ENCODE measurements around the gene NDUFA5.
"Not testable (repeated sequence)": the region's sequence is repeated elsewhere in the genome, so short reads cannot be mapped to it uniquely, and the experiment has no call there.

Gene NDUFA5

GRCh38 chr7:123528265-123528664 lies 29.4 kb downstream of the NDUFA5 start:
- Histone ChIP-seq H2AFZ (ENCODE audit: low read depth, low read length) (no peak overlapping the region), H3K4me2 (ENCODE audit: low read length) (no peak overlapping the region), H3K36me3 (replicated peaks; ENCODE audit: low read depth, low read length) (no peaks in the 10 kb centered on the region), H3K27ac (ENCODE audit: low read length) (no peak overlapping the region), H3K9ac (ENCODE audit: low read length) (no peak overlapping the region), H3K27me3 (ENCODE audit: low read depth, low read length) (no peaks in the 10 kb centered on the region), H3K79me2 (ENCODE audit: low read length) (no peaks in the 10 kb centered on the region), H3K4me1 (ENCODE audit: low read length) (no peaks in the 10 kb centered on the region), H4K20me1 (ENCODE audit: insufficient read depth, low read length) (no peaks in the 10 kb centered on the region), H3K9me3 (ENCODE audit: insufficient read depth, low read length) (no peaks in the 10 kb centered on the region), H3K4me3 (ENCODE audit: low read length) (no peak overlapping the region)
- TF ChIP-seq, protein P1, sequence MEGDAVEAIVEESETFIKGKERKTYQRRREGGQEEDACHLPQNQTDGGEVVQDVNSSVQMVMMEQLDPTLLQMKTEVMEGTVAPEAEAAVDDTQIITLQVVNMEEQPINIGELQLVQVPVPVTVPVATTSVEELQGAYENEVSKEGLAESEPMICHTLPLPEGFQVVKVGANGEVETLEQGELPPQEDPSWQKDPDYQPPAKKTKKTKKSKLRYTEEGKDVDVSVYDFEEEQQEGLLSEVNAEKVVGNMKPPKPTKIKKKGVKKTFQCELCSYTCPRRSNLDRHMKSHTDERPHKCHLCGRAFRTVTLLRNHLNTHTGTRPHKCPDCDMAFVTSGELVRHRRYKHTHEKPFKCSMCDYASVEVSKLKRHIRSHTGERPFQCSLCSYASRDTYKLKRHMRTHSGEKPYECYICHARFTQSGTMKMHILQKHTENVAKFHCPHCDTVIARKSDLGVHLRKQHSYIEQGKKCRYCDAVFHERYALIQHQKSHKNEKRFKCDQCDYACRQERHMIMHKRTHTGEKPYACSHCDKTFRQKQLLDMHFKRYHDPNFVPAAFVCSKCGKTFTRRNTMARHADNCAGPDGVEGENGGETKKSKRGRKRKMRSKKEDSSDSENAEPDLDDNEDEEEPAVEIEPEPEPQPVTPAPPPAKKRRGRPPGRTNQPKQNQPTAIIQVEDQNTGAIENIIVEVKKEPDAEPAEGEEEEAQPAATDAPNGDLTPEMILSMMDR (IDR thresholded peaks at IDR 0.05; ENCODE audit: low read depth, low read length) = no peak
- TF ChIP-seq EZH2phosphoT487 (IDR thresholded peaks at IDR 0.05; ENCODE audit: low read depth) = no peak

GRCh38 chr7:123527712-123528225 lies 29.8 kb downstream of the NDUFA5 start:
- H3K27me3 ChIP-seq (ENCODE audit: low read depth, low read length); H3K4me1 ChIP-seq (ENCODE audit: low read length); H3K27ac ChIP-seq (ENCODE audit: low read length); H3K36me3 ChIP-seq (replicated peaks; ENCODE audit: low read depth, low read length); H3K4me2 ChIP-seq (ENCODE audit: low read length); H4K20me1 ChIP-seq (ENCODE audit: insufficient read depth, low read length); H3K9ac ChIP-seq (ENCODE audit: low read length); H3K79me2 ChIP-seq (ENCODE audit: low read length); H3K9me3 ChIP-seq (ENCODE audit: insufficient read depth, low read length); H2AFZ ChIP-seq (ENCODE audit: low read depth, low read length); H3K4me3 ChIP-seq (ENCODE audit: low read length): not testable (repeated sequence)

- not testable (repeated sequence) for H3K27me3 ChIP-seq (ENCODE audit: low read depth, low read length); H2AFZ ChIP-seq (ENCODE audit: low read depth, low read length); H3K79me2 ChIP-seq (ENCODE audit: low read length); H3K27ac ChIP-seq (ENCODE audit: low read length); H4K20me1 ChIP-seq (ENCODE audit: insufficient read depth, low read length); H3K36me3 ChIP-seq (replicated peaks; ENCODE audit: low read depth, low read length); H3K4me3 ChIP-seq (ENCODE audit: low read length); H3K9ac ChIP-seq (ENCODE audit: low read length); H3K4me1 ChIP-seq (ENCODE audit: low read length); H3K4me2 ChIP-seq (ENCODE audit: low read length); H3K9me3 ChIP-seq (ENCODE audit: insufficient read depth, low read length)
These were observed 31.1 kb downstream of the NDUFA5 start for GRCh38 chr7:123526533-123526932.

- Histone ChIP-seq H3K4me2 (ENCODE audit: low read length) (no peak overlapping the region), H4K20me1 (ENCODE audit: insufficient read depth, low read length) (no peaks in the 10 kb centered on the region), H3K27me3 (ENCODE audit: low read depth, low read length) (no peaks in the 10 kb centered on the region), H3K27ac (ENCODE audit: low read length) (no peak overlapping the region), H2AFZ (ENCODE audit: low read depth, low read length) (no peak overlapping the region), H3K9ac (ENCODE audit: low read length) (no peak overlapping the region), H3K36me3 (replicated peaks; ENCODE audit: low read depth, low read length) (no peaks in the 10 kb centered on the region), H3K79me2 (ENCODE audit: low read length) (no peaks in the 10 kb centered on the region), H3K4me1 (ENCODE audit: low read length) (no peaks in the 10 kb centered on the region), H3K4me3 (ENCODE audit: low read length) (no peak overlapping the region), H3K9me3 (ENCODE audit: insufficient read depth, low read length) (no peaks in the 10 kb centered on the region)
- no peak for TF ChIP-seq EZH2phosphoT487 (IDR thresholded peaks at IDR 0.05; ENCODE audit: low read depth)
- TF ChIP-seq, protein P1 (IDR thresholded peaks at IDR 0.05; ENCODE audit: low read depth, low read length) = no peak
These were observed 35.6 kb downstream of the NDUFA5 start for GRCh38 chr7:123522066-123522465.

DNA sequence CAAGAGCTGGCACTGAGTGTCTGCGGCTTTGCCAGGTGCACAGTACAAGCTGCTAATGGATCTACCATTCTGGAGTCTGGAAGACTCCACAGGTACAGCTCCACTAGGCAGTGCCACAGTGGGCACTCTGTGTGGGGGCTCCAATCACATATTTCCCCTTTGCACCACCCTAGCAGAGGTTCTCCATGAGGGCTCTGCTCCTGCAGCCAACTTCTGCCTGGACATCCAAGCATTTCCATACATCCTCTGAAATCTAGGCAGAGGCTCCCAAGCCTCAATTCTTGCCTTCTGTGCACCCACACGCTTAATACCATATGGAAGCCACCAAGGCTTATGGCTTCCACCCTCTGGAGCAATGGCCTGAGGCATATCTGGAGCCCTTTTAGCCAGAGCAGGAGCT lies 52.4 kb downstream of the NDUFA5 start:
- no peak overlapping the region for H3K4me3 ChIP-seq (ENCODE audit: low read length)
- TF ChIP-seq EZH2phosphoT487 (IDR thresholded peaks at IDR 0.05; ENCODE audit: low read depth) = no peak
- TF ChIP-seq, protein P1 (IDR thresholded peaks at IDR 0.05; ENCODE audit: low read depth, low read length) = no peak

More for the DNA sequence above, 52.4 kb downstream of the NDUFA5 start:
- no peaks in the 10 kb centered on the region for H3K36me3 ChIP-seq (replicated peaks; ENCODE audit: low read depth, low read length)
- H4K20me1 ChIP-seq (ENCODE audit: insufficient read depth, low read length) = no peaks in the 10 kb centered on the region
- H3K9ac ChIP-seq (ENCODE audit: low read length) = no peak overlapping the region
- H3K27me3 ChIP-seq (ENCODE audit: low read depth, low read length) = no peaks in the 10 kb centered on the region
- no peak overlapping the region for H3K27ac ChIP-seq (ENCODE audit: low read length)
- H3K4me1 ChIP-seq (ENCODE audit: low read length) = no peaks in the 10 kb centered on the region
- H3K9me3 ChIP-seq (ENCODE audit: insufficient read depth, low read length) = 0 out of 2 replicates have a peak, but pooled peaks cover 3% of the 10 kb centered on the region
- no peaks in the 10 kb centered on the region for H3K79me2 ChIP-seq (ENCODE audit: low read length)
- no peak overlapping the region for H3K4me2 ChIP-seq (ENCODE audit: low read length)
- H2AFZ ChIP-seq (ENCODE audit: low read depth, low read length) = no peak overlapping the region

All from OCI-LY3 (cell line).